ENCODE measurements around the gene PFDN5.
A peak's percentile ranks its signal among the peaks of the same experiment; 100 is the strongest.

- TF ChIP-seq CTCF (IDR thresholded peaks at IDR 0.05), result peak in 4 of 7 experiments; percentile 36 to 47 (median 44)
- peak; percentile 38 to 90 (median 88) for TF ChIP-seq POLR2A (IDR thresholded peaks at IDR 0.05)
Observed at GRCh38 chr12:53295070-53295890, at the start of gene PFDN5.
